K562 (cell line): Measurements from ENCODE around the gene SAE1. TPM values are rescaled to one million over a fixed set of nuclear protein-coding genes. Genes with fewer than 3 reads are reported as not detected.
A peak's percentile ranks its signal among the peaks of the same experiment; 100 is the strongest.

Experiments
- ADNP ChIP-seq: fragments of 200-800 bp; sonication (Bioruptor generic); IDR thresholded peaks from 2 replicates; pipeline ENCODE4 v1.6.1; 2016; ENCODE audit warnings: missing genetic modification characterization, missing compliant biosample characterization
- BRF1 ChIP-seq: IDR thresholded peaks from 3 replicates; pipeline ENCODE4 v1.6.1; 2011; ENCODE audit warnings: borderline replicate concordance, mild to moderate bottlenecking; ENCODE audit not compliant: insufficient read length; ENCODE audit errors: extremely low read depth
- CC2D1A ChIP-seq: fragments of 450-650 bp; IDR thresholded peaks from 2 replicates; pipeline ENCODE4 v1.6.1; 2017; ENCODE audit warnings: mild to moderate bottlenecking
- CSDE1 ChIP-seq, 2 experiments: fragments of 450-650 bp; IDR thresholded peaks; 2 replicates each; pipeline ENCODE4 v1.6.1; 2016; ENCODE audit warnings: mild to moderate bottlenecking in 1 of 2
- E2F3 ChIP-seq: fragments of 250-450 bp; sonication (Bioruptor Pico); IDR thresholded peaks from 2 replicates; pipeline ENCODE4 v1.4.0; 2020; ENCODE audit warnings: mild to moderate bottlenecking
- FOXA1 ChIP-seq: fragments of 450-650 bp; IDR thresholded peaks from 2 replicates; pipeline ENCODE4 v1.6.1; 2016; ENCODE audit warnings: mild to moderate bottlenecking, borderline replicate concordance
- FOXP1 ChIP-seq: sonication (generic); formaldehyde crosslinking; IDR thresholded peaks from 2 replicates; pipeline ENCODE4 v1.8.0; 2022; ENCODE audit warnings: mild to moderate bottlenecking, missing genetic modification reagents
- GTF2E2 ChIP-seq: fragments of 200-800 bp; sonication (Bioruptor generic); IDR thresholded peaks from 2 replicates; pipeline ENCODE4 v1.6.1; 2016; ENCODE audit warnings: missing genetic modification characterization, missing compliant biosample characterization
- HDAC8 ChIP-seq: fragments of 450-650 bp; IDR thresholded peaks from 2 replicates; pipeline ENCODE4 v1.6.1; 2016; ENCODE audit warnings: mild to moderate bottlenecking, missing genetic modification characterization, moderate library complexity, missing compliant biosample characterization
- MTA2 ChIP-seq: fragments of 450-650 bp; IDR thresholded peaks from 2 replicates; pipeline ENCODE4 v1.6.1; 2016; ENCODE audit warnings: low read depth
- POLR2B ChIP-seq: fragments of 450-650 bp; IDR thresholded peaks from 2 replicates; pipeline ENCODE4 v1.6.1; 2018; ENCODE audit warnings: low read depth; ENCODE audit not compliant: partially characterized antibody
- RHOXF2B ChIP-seq: fragments of 250-450 bp; sonication (Bioruptor Pico); conservative IDR thresholded peaks from 2 replicates; pipeline ENCODE4 v1.5.1; 2021
- TAF7 ChIP-seq: fragments of 450-650 bp; IDR thresholded peaks from 2 replicates; pipeline ENCODE4 v1.6.1; 2016; ENCODE audit warnings: missing genetic modification characterization, missing compliant biosample characterization
- ZBTB12 ChIP-seq: fragments of 250-450 bp; sonication (Bioruptor Pico); IDR thresholded peaks from 2 replicates; pipeline ENCODE4 v1.4.0; 2020
- ZNF609 ChIP-seq: sonication (generic); formaldehyde crosslinking; IDR thresholded peaks from 2 replicates; pipeline ENCODE4 v1.8.1; 2023; ENCODE audit warnings: missing genetic modification reagents, mild to moderate bottlenecking, borderline replicate concordance
- ZNF764 ChIP-seq: fragments of 250-450 bp; sonication (Bioruptor Pico); IDR thresholded peaks from 2 replicates; pipeline ENCODE4 v1.4.0; 2020; ENCODE audit warnings: low read depth, mild to moderate bottlenecking, moderate library complexity
- polyA plus RNA-seq, 8 experiments: library from polyadenylated mRNA; depleted of rRNA in 4 of 8; stranded (reverse) in 5 of 8; unstranded in 3 of 8; fragments of >200 nt; fragmentation: Nextera tagmentation in 2 of 8; fragmentation: Illumina TruSeq in 1 of 8; extraction: Ambion mirVana in 2 of 8; extraction: Trizol in 1 of 8; gene quantifications; 2 replicates each; pipeline versions ENCODE4 v1.2.1 to v1.2.3, GENCODE V29; 2011 to 2014; ENCODE audit warnings: inconsistent platforms in 1 of 8, missing spikeins in 1 of 8
- total RNA-seq, 7 experiments: library from RNA; depleted of rRNA in 6 of 7; stranded (reverse); fragments of >200 nt in 6 of 7; fragmentation: Illumina TruSeq in 2 of 7; extraction: Trizol in 2 of 7; gene quantifications; 2 replicates each; pipeline versions ENCODE4 v1.2.1 to v1.2.3, GENCODE V29; 2011 to 2021; ENCODE audit warnings: low replicate concordance in 1 of 7
- TF ChIP-seq, protein P1 (sequence below): fragments of 200-800 bp; sonication (Bioruptor generic); IDR thresholded peaks from 2 replicates; pipeline ENCODE4 v1.6.1; 2017; ENCODE audit warnings: missing genetic modification characterization, missing compliant biosample characterization
- TF ChIP-seq, protein P2 (sequence below), 2 experiments: IDR thresholded peaks; 2 replicates each; pipeline ENCODE4 v1.6.1; 2012; ENCODE audit warnings: improper control_type of control experiment in 2 of 2, low read depth in 2 of 2, low read length in 2 of 2, borderline replicate concordance in 1 of 2

Gene SAE1
- total and polyA plus RNA-seq, 9 of the 15 experiments (the other 6 are each of a cell fraction or from before 2014, with no cell fraction given) = 82.8 to 299 (median 217) TPM

- TF ChIP-seq ADNP (tag) = no peak
- no peak for TF ChIP-seq BRF1
- TF ChIP-seq RHOXF2B (CRISPR knock-in tag) = no peak
- TF ChIP-seq GTF2E2 = no peak
- no peak for TF ChIP-seq ZNF609
- TF ChIP-seq, protein P1, sequence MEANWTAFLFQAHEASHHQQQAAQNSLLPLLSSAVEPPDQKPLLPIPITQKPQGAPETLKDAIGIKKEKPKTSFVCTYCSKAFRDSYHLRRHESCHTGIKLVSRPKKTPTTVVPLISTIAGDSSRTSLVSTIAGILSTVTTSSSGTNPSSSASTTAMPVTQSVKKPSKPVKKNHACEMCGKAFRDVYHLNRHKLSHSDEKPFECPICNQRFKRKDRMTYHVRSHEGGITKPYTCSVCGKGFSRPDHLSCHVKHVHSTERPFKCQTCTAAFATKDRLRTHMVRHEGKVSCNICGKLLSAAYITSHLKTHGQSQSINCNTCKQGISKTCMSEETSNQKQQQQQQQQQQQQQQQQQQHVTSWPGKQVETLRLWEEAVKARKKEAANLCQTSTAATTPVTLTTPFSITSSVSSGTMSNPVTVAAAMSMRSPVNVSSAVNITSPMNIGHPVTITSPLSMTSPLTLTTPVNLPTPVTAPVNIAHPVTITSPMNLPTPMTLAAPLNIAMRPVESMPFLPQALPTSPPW (CRISPR knock-in tag) = no peak
- no peak for TF ChIP-seq ZBTB12 (CRISPR knock-in tag)
- TF ChIP-seq TAF7 (tag) = no peak
- TF ChIP-seq FOXP1 (CRISPR knock-in tag) = no peak
- TF ChIP-seq CSDE1 (IDR thresholded peaks at IDR 0.05) = no peak
- no peak for TF ChIP-seq FOXA1
- no peak for TF ChIP-seq HDAC8 (tag)
- no peak for TF ChIP-seq ZNF764 (CRISPR knock-in tag)
- TF ChIP-seq, protein P2, sequence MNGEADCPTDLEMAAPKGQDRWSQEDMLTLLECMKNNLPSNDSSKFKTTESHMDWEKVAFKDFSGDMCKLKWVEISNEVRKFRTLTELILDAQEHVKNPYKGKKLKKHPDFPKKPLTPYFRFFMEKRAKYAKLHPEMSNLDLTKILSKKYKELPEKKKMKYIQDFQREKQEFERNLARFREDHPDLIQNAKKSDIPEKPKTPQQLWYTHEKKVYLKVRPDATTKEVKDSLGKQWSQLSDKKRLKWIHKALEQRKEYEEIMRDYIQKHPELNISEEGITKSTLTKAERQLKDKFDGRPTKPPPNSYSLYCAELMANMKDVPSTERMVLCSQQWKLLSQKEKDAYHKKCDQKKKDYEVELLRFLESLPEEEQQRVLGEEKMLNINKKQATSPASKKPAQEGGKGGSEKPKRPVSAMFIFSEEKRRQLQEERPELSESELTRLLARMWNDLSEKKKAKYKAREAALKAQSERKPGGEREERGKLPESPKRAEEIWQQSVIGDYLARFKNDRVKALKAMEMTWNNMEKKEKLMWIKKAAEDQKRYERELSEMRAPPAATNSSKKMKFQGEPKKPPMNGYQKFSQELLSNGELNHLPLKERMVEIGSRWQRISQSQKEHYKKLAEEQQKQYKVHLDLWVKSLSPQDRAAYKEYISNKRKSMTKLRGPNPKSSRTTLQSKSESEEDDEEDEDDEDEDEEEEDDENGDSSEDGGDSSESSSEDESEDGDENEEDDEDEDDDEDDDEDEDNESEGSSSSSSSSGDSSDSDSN (IDR thresholded peaks at IDR 0.05; ENCODE audit: borderline replicate concordance in 1 of 2, low read depth in 2 of 2, low read length in 2 of 2) = 0 out of 4 replicates have a peak, but pooled peaks of 1 of the 2 experiments have one; percentile 2
- no peak for TF ChIP-seq POLR2B
- TF ChIP-seq E2F3 (CRISPR knock-in tag) = no peak
- no peak for TF ChIP-seq CC2D1A
- no peak for TF ChIP-seq MTA2
Measured at GRCh38 chr19:47110521-47111005, 20.1 kb upstream of the SAE1 start (continued).
